MCF 10A (cell line): ENCODE results near the gene NCK2. TPM values are rescaled to one million over a fixed set of nuclear protein-coding genes. Genes with fewer than 3 reads are reported as not detected.

ENCODE experiments used
- BruUV-seq: library from RNA; stranded (reverse); fragments of 400-500 nt; replicated peaks from 2 replicates; lab custom pipeline; 2021; lab: Mats Ljungman, UMichigan
- CTCF ChIA-PET: fragments of 300-600 bp; sonication (Branson Sonifier 250); formaldehyde crosslinking; extraction: SDS; loops from one replicate; lab custom pipeline; 2021; ENCODE audit warnings: antibody characterized with exemption, inconsistent platforms; lab: Yijun Ruan, JAX
- POLR2A ChIA-PET: fragments of 300-600, 350-650 bp; sonication (Branson Sonifier 250); formaldehyde crosslinking; extraction: SDS; loops from one replicate; lab custom pipeline; 2020; ENCODE audit warnings: antibody characterized with exemption, inconsistent platforms; lab: Yijun Ruan, JAX
- DNase-seq: peaks from one replicate; pipeline ENCODE4 v3.0.0-alpha.2; 2018; ENCODE audit not compliant: unreplicated experiment
- H3K27ac Mint-ChIP-seq: one replicate; pipeline ENCODE4 v1.8.0; 2022; ENCODE audit warnings: mild to moderate bottlenecking, low read depth, mixed read lengths; ENCODE audit not compliant: unreplicated experiment
- H3K27me3 Mint-ChIP-seq: one replicate; pipeline ENCODE4 v1.8.0; 2022; ENCODE audit warnings: mixed read lengths; ENCODE audit not compliant: insufficient read depth, unreplicated experiment
- H3K36me3 Mint-ChIP-seq: one replicate; pipeline ENCODE4 v1.8.0; 2022; ENCODE audit warnings: mild to moderate bottlenecking, moderate library complexity, mixed read lengths; ENCODE audit not compliant: insufficient read depth, unreplicated experiment
- H3K4me1 Mint-ChIP-seq: one replicate; pipeline ENCODE4 v1.8.0; 2022; ENCODE audit warnings: mixed read lengths; ENCODE audit not compliant: insufficient read depth, unreplicated experiment
- H3K4me3 Mint-ChIP-seq: one replicate; pipeline ENCODE4 v1.8.0; 2022; ENCODE audit warnings: mild to moderate bottlenecking, moderate library complexity, mixed read lengths; ENCODE audit not compliant: unreplicated experiment
- H3K9me3 Mint-ChIP-seq: one replicate; pipeline ENCODE4 v1.8.0; 2022; ENCODE audit warnings: mixed read lengths; ENCODE audit not compliant: unreplicated experiment
- intact Hi-C: fragments of 100-400 bp; cut with micrococcal nuclease; formaldehyde crosslinking; loops from 2 replicates; pipeline ENCODE4 v1.14.1; 2022
- total RNA-seq: library from RNA; stranded (reverse); gene quantifications from 2 replicates; pipeline ENCODE4 v1.2.3, GENCODE V29; 2022
- TF ChIP-seq, protein P1 (sequence below): fragments of 200-600 bp; IDR thresholded peaks from one replicate; pipeline ENCODE4 v1.8.0; 2022; ENCODE audit warnings: antibody characterized with exemption, mild to moderate bottlenecking; ENCODE audit not compliant: unreplicated experiment

Gene NCK2
- total RNA-seq, 1 experiment from 2014 or later: 36.5 TPM

- DNase-seq: no peak
- H3K27me3 Mint-ChIP-seq: no peaks in the 10 kb centered on the region
- ChIA-PET CTCF (no interaction called here), POLR2A (no interaction called here)
- H3K4me3 Mint-ChIP-seq: no peak overlapping the region
- BruUV-seq: no TSS peak
- peaks cover 5% of the 10 kb centered on the region for H3K36me3 Mint-ChIP-seq
- H3K27ac Mint-ChIP-seq: no peak overlapping the region
- TF ChIP-seq, protein P1, sequence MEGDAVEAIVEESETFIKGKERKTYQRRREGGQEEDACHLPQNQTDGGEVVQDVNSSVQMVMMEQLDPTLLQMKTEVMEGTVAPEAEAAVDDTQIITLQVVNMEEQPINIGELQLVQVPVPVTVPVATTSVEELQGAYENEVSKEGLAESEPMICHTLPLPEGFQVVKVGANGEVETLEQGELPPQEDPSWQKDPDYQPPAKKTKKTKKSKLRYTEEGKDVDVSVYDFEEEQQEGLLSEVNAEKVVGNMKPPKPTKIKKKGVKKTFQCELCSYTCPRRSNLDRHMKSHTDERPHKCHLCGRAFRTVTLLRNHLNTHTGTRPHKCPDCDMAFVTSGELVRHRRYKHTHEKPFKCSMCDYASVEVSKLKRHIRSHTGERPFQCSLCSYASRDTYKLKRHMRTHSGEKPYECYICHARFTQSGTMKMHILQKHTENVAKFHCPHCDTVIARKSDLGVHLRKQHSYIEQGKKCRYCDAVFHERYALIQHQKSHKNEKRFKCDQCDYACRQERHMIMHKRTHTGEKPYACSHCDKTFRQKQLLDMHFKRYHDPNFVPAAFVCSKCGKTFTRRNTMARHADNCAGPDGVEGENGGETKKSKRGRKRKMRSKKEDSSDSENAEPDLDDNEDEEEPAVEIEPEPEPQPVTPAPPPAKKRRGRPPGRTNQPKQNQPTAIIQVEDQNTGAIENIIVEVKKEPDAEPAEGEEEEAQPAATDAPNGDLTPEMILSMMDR: no peak
- peaks cover 22% of the 10 kb centered on the region for H3K4me1 Mint-ChIP-seq
- peaks cover 8% of the 10 kb centered on the region for H3K9me3 Mint-ChIP-seq
- intact Hi-C loops: no loop called here
Measured at GRCh38 chr2:105739426-105739825, 5.3 kb upstream of the NCK2 start.

- H3K9me3 Mint-ChIP-seq: peaks cover 2% of the 10 kb centered on the region
- no TSS peak for BruUV-seq
- POLR2A ChIA-PET: no interaction called here
Measured at GRCh38 chr2:105739944-105740530, 4.7 kb upstream of the NCK2 start.

GRCh38 chr2:105741174-105741573 lies 3.5 kb upstream of the NCK2 start:
- ChIA-PET CTCF (interaction anchor here (1.1 kb wide), 1 partner anchor 343 kb away, joined by 3 read pairs; no protein-coding TSS in a partner anchor), POLR2A (no interaction called here)
- intact Hi-C loops: loop anchor here (5.0 kb wide), 1 partner anchor 354 kb away; no protein-coding TSS in a partner anchor
- TF ChIP-seq, protein P1: no peak
- no peaks in the 10 kb centered on the region for H3K9me3 Mint-ChIP-seq
- peaks cover 10% of the 10 kb centered on the region for H3K4me1 Mint-ChIP-seq
- no peak overlapping the region for H3K4me3 Mint-ChIP-seq
- no TSS peak for BruUV-seq
- no peaks in the 10 kb centered on the region for H3K36me3 Mint-ChIP-seq
- H3K27me3 Mint-ChIP-seq: no peaks in the 10 kb centered on the region
- no peak overlapping the region for H3K27ac Mint-ChIP-seq
- DNase-seq: no peak

More at GRCh38 chr2:105739944-105740530, 4.7 kb upstream of the NCK2 start:
- H3K4me3 Mint-ChIP-seq: no peak overlapping the region
- intact Hi-C loops: loop anchor here (5.0 kb wide), 1 partner anchor 353 kb away; no protein-coding TSS in a partner anchor
- TF ChIP-seq, protein P1: no peak
- H3K36me3 Mint-ChIP-seq: no peaks in the 10 kb centered on the region
- H3K4me1 Mint-ChIP-seq: peaks cover 16% of the 10 kb centered on the region
- no peak for DNase-seq
- H3K27me3 Mint-ChIP-seq: no peaks in the 10 kb centered on the region
- no peak overlapping the region for H3K27ac Mint-ChIP-seq
- CTCF ChIA-PET: interaction anchor here (0.6 kb wide), 1 partner anchor 167 kb away, joined by 4 read pairs; no protein-coding TSS in a partner anchor

DNA sequence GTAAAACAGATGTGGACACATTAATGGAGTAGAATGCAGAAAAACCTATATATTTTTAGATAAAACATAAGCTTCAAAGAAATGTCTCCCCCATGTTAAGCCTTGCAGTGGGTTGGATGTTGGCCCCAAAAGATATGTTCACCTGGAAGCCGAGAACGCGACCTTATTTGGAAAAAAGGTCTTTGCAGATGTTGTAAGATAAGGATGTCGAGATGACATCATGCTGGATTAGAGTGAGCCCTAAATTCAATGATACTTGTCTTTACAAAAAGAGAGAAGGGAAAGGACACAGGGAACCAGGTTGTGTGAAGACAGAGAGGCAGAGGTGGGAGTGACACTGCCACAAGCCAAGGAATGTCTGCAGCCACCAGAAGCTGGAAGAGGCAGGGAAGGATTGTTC lies 3.1 kb upstream of the NCK2 start:
- ChIA-PET POLR2A (no interaction called here), CTCF (interaction anchor here (1.1 kb wide), 1 partner anchor 342 kb away, joined by 3 read pairs; no protein-coding TSS in a partner anchor)
- TF ChIP-seq, protein P1: no peak
- Mint-ChIP-seq H3K4me3 (no peak overlapping the region), H3K27ac (no peak overlapping the region), H3K9me3 (no peaks in the 10 kb centered on the region), H3K27me3 (no peaks in the 10 kb centered on the region), H3K4me1 (peaks cover 15% of the 10 kb centered on the region), H3K36me3 (no peaks in the 10 kb centered on the region)
- BruUV-seq: no TSS peak
- DNase-seq: no peak
- intact Hi-C loops: loop anchor here (5.0 kb wide), 1 partner anchor 354 kb away; no protein-coding TSS in a partner anchor
